ENCODE results near the gene SYNDIG1. TPM values are rescaled to one million over a fixed set of nuclear protein-coding genes. Genes with fewer than 3 reads are reported as not detected.

The SYNDIG1 gene
- total and polyA plus RNA-seq, 2 donors (not counting 1 experiment from before 2014, with no cell fraction given) = not detected

GRCh38 chr20:24618739-24619138, 149.3 kb downstream of the SYNDIG1 start:
- TF ChIP-seq, protein P1, sequence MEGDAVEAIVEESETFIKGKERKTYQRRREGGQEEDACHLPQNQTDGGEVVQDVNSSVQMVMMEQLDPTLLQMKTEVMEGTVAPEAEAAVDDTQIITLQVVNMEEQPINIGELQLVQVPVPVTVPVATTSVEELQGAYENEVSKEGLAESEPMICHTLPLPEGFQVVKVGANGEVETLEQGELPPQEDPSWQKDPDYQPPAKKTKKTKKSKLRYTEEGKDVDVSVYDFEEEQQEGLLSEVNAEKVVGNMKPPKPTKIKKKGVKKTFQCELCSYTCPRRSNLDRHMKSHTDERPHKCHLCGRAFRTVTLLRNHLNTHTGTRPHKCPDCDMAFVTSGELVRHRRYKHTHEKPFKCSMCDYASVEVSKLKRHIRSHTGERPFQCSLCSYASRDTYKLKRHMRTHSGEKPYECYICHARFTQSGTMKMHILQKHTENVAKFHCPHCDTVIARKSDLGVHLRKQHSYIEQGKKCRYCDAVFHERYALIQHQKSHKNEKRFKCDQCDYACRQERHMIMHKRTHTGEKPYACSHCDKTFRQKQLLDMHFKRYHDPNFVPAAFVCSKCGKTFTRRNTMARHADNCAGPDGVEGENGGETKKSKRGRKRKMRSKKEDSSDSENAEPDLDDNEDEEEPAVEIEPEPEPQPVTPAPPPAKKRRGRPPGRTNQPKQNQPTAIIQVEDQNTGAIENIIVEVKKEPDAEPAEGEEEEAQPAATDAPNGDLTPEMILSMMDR (IDR thresholded peaks at IDR 0.05) = no peak
- no peak for TF ChIP-seq EZH2 (IDR thresholded peaks at IDR 0.05; ENCODE audit: borderline replicate concordance, insufficient read depth, low read depth, low read length, poor library complexity, severe bottlenecking)
- H4K20me1 ChIP-seq (ENCODE audit: control insufficient read depth, insufficient read depth, low read length, poor library complexity, severe bottlenecking) = no peaks in the 10 kb centered on the region
- CTCF ChIA-PET = interaction anchor here (1.1 kb wide), 1 partner anchor 9 kb away, joined by 5 read pairs; no protein-coding TSS in a partner anchor
- no peaks in the 10 kb centered on the region for H3K9me3 ChIP-seq (ENCODE audit: control extremely low read depth in 1 of 3, control insufficient read depth in 2 of 3, insufficient read depth in 1 of 3, low read length in 2 of 3)
- H3K27ac ChIP-seq (ENCODE audit: low read length in 2 of 2) = no peak overlapping the region
- no peaks in the 10 kb centered on the region for H3K79me2 ChIP-seq (ENCODE audit: control insufficient read depth, insufficient read depth, low read length)
- Mint-ChIP-seq H3K4me3 (no peak overlapping the region), H3K27me3 (no peaks in the 10 kb centered on the region), H3K9me3 (ENCODE audit: insufficient read depth) (no peaks in the 10 kb centered on the region), H3K4me1 (peaks cover 9% of the 10 kb centered on the region), H3K27ac (no peak overlapping the region)
- H3K4me2 ChIP-seq (replicated peaks; ENCODE audit: low read depth, low read length, poor library complexity, severe bottlenecking) = no peak overlapping the region
- WGBS (ENCODE audit: insufficient coverage) = no CpG with 5 or more reads among the region's 1 CpG
- ATAC-seq (ENCODE audit: low read depth) (no peak), DNase-seq (no peak)
- H2AFZ ChIP-seq (ENCODE audit: insufficient read depth, low read depth, low read length, poor library complexity, severe bottlenecking) = no peak overlapping the region
- H3K36me3 ChIP-seq (replicated peaks in 1 of 2; ENCODE audit: control extremely low read depth in 1 of 2, control insufficient read depth in 1 of 2, extremely low read depth in 1 of 2, insufficient read depth in 2 of 2, low read length in 1 of 2) = no peaks in the 10 kb centered on the region
- H3K4me1 ChIP-seq (ENCODE audit: control insufficient read depth in 2 of 2, insufficient read depth in 2 of 2, low read length in 2 of 2) = peaks cover 0 to 6% of the 10 kb centered on the region in 2 donors
- POLR2A ChIA-PET = interaction anchor here (1.0 kb wide), 1 partner anchor 9 kb away, joined by 5 read pairs; no protein-coding TSS in a partner anchor
- H3K4me3 ChIP-seq (ENCODE audit: control extremely low read depth in 1 of 5, extremely low read depth in 1 of 5, insufficient read depth in 1 of 5, low read depth in 2 of 5, low read length in 4 of 5) = no peak overlapping the region
- intact Hi-C loops (cut with micrococcal nuclease) = no loop called here
- H3K9ac ChIP-seq (ENCODE audit: low read length) = no peak overlapping the region
- no peaks in the 10 kb centered on the region for H3K27me3 ChIP-seq (replicated peaks in 1 of 4; ENCODE audit: control extremely low read depth in 1 of 4, control insufficient read depth in 3 of 4, insufficient read depth in 4 of 4, low read length in 3 of 4)

- Histone ChIP-seq H3K4me2 (replicated peaks; ENCODE audit: low read depth, low read length, poor library complexity, severe bottlenecking) (no peak overlapping the region), H3K4me3 (ENCODE audit: control extremely low read depth in 1 of 5, extremely low read depth in 1 of 5, insufficient read depth in 1 of 5, low read depth in 2 of 5, low read length in 4 of 5) (no peak overlapping the region), H3K9me3 (ENCODE audit: control extremely low read depth in 1 of 3, control insufficient read depth in 2 of 3, insufficient read depth in 1 of 3, low read length in 2 of 3) (no peaks in the 10 kb centered on the region), H2AFZ (ENCODE audit: insufficient read depth, low read depth, low read length, poor library complexity, severe bottlenecking) (no peak overlapping the region), H3K27ac (ENCODE audit: low read length in 2 of 2) (no peak overlapping the region), H3K27me3 (replicated peaks in 1 of 4; ENCODE audit: control extremely low read depth in 1 of 4, control insufficient read depth in 3 of 4, insufficient read depth in 4 of 4, low read length in 3 of 4) (no peaks in the 10 kb centered on the region), H3K79me2 (ENCODE audit: control insufficient read depth, insufficient read depth, low read length) (no peaks in the 10 kb centered on the region), H3K9ac (ENCODE audit: low read length) (no peak overlapping the region), H4K20me1 (ENCODE audit: control insufficient read depth, insufficient read depth, low read length, poor library complexity, severe bottlenecking) (no peaks in the 10 kb centered on the region), H3K4me1 (ENCODE audit: control insufficient read depth in 2 of 2, insufficient read depth in 2 of 2, low read length in 2 of 2) (peaks cover 0 to 6% of the 10 kb centered on the region in 2 donors), H3K36me3 (replicated peaks in 1 of 2; ENCODE audit: control extremely low read depth in 1 of 2, control insufficient read depth in 1 of 2, extremely low read depth in 1 of 2, insufficient read depth in 2 of 2, low read length in 1 of 2) (no peaks in the 10 kb centered on the region)
- DNase-seq (peak; percentile 21), ATAC-seq (ENCODE audit: low read depth) (peak; percentile 82)
- ChIA-PET CTCF (interaction anchor here (1.1 kb wide), 1 partner anchor 10 kb away, joined by 5 read pairs; no protein-coding TSS in a partner anchor), POLR2A (interaction anchor here (1.0 kb wide), 1 partner anchor 10 kb away, joined by 5 read pairs; no protein-coding TSS in a partner anchor)
- Mint-ChIP-seq H3K27me3 (no peaks in the 10 kb centered on the region), H3K4me3 (no peak overlapping the region), H3K27ac (peak overlapping the region; percentile 46), H3K4me1 (peaks cover 9% of the 10 kb centered on the region), H3K9me3 (ENCODE audit: insufficient read depth) (no peaks in the 10 kb centered on the region)
- 100% methylated on average over 1 of the region's 3 CpGs for WGBS (ENCODE audit: insufficient coverage)
- TF ChIP-seq, protein P1 (IDR thresholded peaks at IDR 0.05) = no peak
- no peak for TF ChIP-seq EZH2 (IDR thresholded peaks at IDR 0.05; ENCODE audit: borderline replicate concordance, insufficient read depth, low read depth, low read length, poor library complexity, severe bottlenecking)
- intact Hi-C loops (cut with micrococcal nuclease) = no loop called here
These were observed 149.8 kb downstream of the SYNDIG1 start for GRCh38 chr20:24619212-24619611.
